HG02642 (cell line): ENCODE measurements around the gene TMEM179.
"Not testable (repeated sequence)": the region's sequence is repeated elsewhere in the genome, so short reads cannot be mapped to it uniquely, and the experiment has no call there.

Source experiments
- ATAC-seq: cut with Tn5 transposase; IDR thresholded peaks from one replicate; pipeline ENCODE4 v1.9.1; 2021; ENCODE audit warnings: mild to moderate bottlenecking; ENCODE audit not compliant: unreplicated experiment, poor library complexity

TMEM179 gene

GRCh38 chr14:104588066-104588857 is 16.3 kb downstream of the TMEM179 start:
- ATAC-seq: no peak

DNA sequence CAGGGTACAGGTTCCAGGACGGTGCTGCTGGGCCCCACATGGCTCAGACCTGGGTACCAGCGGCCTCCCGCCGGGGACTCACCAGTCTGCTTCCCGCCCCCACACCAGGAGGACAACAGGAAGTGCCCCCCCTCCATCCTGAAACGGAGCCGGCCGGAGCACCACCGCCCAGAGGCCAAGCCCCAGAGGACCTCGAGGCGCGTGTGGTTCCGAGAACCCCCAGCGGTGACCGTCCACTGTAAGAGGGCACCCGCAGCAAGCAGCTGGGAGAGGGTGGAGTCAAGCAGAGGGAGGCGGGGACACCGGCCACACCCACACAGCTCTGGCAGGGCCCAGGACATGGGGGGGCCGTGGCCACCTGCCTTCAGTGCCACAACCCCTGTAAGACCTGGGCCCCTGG is 16.9 kb downstream of the TMEM179 start:
- ATAC-seq: no peak

DNA sequence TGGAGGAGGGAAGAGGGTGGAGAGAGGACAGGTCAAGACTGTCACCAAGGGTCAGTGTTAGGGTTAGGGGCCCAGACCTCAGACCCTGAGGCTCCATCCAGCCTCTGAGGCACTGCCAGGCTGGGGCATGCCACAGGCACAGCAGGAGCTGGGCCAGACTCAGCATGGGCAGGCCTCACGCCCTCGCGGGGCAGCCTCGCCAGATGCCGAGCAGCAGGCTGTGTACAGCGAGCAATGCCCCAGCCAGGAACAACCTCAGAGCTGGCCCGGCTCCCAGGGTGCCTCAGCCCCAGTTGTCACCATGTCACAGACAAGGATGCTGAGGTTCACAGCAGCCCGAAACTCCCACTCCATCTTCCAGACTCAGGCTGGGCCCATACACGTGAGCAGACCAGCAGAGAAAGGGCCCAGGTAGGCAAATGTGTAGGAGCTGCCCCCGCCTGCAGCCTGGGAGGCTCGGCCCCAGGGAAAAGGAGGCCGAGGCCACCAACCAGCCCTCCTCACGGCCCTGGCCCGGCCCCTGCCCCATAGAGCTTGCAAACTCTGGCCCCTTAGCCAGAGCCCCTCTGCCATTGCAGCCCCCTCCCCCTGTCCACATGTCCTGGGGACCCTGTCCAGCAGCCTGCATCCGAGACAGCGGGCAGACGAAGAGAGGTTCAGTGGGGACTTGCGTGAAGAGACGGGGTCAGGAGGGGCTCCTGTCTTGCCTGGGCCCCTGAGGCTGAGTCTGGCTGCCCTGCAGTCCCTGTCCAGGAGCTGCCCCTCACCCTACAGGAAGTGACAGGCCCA is 17.5 kb downstream of the TMEM179 start:
- ATAC-seq: no peak

DNA sequence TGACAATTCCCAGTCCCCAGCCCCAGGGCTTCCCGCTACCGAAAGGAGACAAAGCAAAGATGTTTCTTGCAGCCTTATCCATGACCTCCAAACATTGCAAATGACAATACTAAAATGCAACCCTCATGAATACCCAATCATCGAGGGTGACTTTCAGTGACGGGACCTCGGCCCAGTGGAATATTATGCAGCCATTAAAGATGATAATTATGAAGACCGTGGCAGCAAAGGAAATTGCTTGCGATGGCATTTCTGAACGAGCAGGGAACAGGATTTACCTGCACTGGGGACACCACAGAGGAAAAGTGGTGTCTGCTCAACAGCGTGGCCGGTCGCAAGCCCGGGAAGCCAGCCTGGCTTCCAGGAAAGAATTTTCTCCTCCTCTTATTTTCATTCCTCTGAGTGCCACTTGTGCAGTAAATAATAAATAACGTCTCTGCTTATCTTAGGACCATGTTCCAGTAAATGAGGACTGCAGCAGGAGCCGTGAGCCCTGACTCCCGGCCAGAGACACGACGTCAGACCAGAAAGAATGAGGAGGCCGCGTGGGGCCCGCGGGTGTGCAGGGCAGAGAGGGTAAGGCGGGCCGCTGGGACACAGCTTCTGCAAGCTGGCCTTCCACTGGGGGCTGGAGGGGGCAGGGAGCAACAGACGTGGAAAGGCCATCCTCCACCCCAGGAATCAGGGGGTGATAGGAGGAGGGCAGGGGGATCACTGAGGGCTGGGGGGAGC is 18.4 kb downstream of the TMEM179 start:
- ATAC-seq: no peak

DNA sequence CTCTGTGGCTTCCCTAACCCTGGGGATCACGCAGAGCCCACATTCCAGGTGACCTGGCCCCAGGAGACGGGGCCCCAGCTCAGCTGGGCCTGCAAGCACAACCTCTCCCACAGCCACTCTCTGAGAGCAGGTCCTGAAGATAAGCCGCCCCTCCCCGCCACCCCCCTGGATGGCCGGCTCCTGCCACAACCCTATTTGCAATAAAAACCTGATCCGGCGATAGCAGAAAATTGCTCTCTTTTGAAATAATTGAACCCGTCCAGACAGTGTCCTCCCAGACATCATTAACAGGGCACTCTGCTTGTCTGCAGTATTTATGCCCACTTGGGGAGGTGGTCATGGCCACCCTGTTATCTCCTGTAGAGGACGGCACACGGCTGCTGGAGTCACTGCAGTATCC is 20.0 kb downstream of the TMEM179 start:
- ATAC-seq: no peak

DNA sequence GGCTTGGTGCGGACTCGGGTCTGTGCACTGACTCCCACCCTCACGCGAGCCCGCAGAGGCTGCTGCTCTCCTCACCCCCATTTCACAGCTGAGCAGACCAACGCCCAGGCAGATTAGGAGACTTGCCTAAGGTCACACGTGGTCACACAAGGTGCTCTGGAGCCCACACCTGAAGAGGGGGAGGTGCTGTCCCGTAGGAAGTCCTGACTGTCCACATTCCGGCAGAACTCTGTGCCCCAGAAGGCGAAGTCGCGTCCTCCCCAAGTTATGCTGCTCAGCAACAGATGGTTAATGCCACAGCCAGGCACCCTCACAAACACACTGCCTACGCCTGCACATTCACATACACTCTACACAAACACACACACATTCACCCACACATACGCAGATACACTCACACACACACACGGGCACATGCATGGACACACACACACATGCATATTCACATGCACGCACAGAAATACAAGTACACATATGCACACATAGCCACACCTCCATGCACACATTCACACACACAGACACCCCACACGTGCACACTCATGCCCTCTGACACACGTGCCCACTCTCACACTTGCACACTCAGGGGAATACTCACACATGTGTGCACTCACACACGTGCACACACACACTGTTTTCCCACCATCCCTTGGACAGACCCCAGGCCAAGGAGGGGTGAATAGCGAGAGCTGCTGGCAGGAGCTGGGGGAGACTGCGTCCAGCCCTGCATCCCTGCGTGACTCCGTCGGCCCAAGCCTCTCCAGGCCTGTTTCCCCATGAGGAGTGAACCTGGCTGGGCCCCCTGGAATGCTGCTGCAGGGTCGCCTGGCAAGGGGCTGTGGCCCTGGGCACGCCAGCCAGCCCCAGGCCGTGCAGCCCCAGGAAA is 20.9 kb downstream of the TMEM179 start:
- no peak for ATAC-seq

GRCh38 chr14:104582662-104583061 is 21.9 kb downstream of the TMEM179 start:
- no peak for ATAC-seq

DNA sequence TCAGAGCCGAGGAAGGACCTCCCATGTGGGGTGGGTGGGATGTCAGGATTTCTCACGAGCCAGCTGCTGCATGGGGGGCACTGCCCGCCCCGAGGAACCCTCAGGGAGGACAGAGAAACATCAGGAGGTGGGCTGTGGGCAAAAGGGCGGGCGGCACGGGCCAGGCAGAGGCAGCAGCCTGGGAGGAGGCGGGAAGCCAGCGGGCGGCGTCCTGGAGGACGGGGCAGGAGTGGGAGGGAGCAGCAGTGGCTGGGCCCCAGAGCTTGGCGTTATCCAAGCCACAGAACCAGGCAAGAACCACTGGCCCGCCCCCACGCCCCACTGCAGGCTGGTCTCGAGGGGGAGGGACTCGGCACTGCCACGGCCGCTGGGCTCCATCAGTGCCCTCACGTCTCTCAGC is 22.6 kb downstream of the TMEM179 start:
- no peak for ATAC-seq

- no peak for ATAC-seq
These were observed 23.1 kb downstream of the TMEM179 start for GRCh38 chr14:104581521-104581920.

DNA sequence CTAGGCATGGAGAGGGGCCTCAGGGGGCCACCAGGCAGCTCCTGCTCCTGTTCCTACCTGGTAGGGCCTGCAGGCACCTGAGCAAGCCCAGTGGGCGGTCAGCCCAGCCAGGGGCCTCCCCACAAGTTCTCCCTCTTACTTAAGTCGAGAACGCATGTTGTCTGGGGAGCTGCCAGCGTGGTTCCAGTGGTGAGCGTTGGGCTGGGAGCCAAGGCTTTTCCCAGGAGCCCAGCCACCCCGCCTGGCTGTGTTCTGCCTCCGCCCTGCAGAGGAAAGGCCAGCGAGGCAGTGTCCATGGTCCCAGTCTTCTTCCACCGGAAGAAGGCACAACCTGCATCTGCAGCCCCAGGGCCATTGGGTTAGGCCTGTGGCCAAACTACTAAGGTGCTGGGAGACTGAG is 23.6 kb downstream of the TMEM179 start:
- ATAC-seq: no peak

- ATAC-seq: not testable (repeated sequence)
These were observed 24.6 kb downstream of the TMEM179 start for GRCh38 chr14:104579939-104580338.

DNA sequence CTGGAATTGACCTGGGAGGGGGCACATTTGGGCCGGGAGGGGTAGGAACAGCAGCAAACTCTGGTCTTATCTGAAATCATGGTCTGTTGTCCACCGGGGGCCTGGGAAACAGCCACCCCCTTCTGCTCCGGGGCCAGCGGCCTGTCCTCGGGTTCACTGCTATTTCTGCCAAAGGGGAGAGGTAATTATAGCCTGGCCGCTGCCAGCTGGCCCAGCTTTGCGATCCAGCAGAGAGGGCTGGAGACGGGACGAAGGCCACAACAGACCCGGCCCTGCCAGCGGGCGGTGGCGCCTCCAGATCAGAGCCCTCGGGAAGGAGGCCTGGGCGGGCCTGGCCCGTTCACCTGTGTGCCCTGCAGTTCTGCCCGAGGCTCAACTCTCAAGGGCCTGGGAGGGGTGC is 25.1 kb downstream of the TMEM179 start, which contains the start of gene C14orf180:
TSS of gene C14orf180 (plus strand) at position 258 of the 400 bp plus-strand sequence. CDS start 6,667 bp downstream, outside the sequence.
- ATAC-seq: no peak

DNA sequence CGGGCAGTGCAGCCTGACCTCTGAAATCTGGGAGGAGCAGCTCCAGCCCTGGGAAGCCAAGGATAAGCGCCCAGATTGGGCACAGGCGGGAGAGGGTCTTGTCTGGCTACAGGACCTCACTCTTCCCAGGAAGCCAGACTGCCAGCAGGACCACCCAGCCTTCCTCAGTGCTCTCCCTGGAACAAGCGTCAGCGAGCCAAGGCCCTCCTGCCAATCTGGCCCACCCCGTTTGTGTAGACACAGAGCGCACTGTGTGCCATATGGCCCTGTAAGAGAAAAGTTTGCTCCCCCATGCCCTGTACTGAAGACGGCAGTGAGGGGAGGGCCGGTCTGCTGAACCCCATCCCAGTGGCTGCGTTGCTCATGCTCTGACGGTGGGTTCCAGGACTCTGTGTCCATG is 26.3 kb downstream of the TMEM179 start:
- ATAC-seq: no peak

DNA sequence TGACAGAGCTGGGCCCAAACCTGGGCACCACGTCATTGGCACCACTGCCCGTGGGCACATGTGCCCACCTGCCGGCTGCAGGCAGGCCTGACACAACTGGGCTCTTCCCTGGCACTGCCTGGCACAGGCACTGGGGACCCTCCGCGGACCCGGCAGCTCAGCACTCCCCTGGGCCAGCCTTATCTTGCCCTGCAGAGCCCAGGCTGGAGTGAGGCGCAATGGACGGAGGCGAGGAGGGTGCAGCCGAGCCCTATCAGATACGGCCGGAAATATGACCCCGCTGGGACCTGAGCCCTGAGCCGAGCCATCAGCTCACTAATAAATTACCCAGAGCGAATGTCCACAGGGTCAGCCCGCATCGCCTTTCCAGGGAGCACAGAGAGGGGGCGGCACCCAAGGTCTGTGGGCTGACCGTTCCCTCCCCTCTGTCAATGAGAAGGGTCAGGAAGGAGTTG is 26.7 kb downstream of the TMEM179 start:
- no peak for ATAC-seq

GRCh38 chr14:104577426-104577825 is 27.1 kb downstream of the TMEM179 start:
- ATAC-seq: no peak

GRCh38 chr14:104576970-104577332 is 27.6 kb downstream of the TMEM179 start:
- ATAC-seq: no peak

DNA sequence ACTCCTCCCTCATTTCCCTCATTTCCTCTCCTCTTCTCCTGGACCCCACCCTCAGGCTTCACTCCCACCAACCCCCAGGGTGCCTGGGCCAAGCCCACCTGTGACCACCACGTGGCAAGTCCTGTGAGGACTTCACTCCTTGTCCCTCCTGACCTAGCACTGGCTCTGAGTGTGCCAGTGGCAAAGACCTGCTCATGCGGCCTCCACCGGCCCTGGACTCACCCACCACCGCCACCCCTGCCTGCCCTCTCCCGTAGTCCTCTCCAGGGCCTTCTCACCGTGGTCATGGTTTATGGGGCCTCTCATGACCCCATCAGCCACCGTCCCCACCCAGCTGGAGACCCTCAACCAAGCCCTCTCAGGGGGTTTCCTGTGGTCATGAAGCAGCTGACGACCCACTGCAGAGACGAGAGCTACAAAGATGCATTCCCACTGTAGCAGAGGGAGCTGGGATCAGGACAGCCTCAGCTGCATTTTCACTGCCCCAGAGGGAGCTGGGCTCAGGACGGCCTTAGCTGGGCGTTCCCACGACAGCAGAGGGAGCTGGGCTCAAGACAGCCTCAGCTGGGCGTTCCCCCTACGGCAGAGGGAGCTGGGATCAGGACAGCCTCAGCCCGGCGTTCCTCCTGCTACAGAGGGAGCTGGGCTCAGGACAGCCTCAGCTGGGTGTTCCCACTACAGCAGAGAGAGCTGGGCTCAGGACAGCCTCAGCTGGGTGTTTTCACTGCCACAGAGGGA is 28.2 kb downstream of the TMEM179 start:
- ATAC-seq: no peak

GRCh38 chr14:104574978-104575583 is 29.5 kb downstream of the TMEM179 start:
- no peak for ATAC-seq

DNA sequence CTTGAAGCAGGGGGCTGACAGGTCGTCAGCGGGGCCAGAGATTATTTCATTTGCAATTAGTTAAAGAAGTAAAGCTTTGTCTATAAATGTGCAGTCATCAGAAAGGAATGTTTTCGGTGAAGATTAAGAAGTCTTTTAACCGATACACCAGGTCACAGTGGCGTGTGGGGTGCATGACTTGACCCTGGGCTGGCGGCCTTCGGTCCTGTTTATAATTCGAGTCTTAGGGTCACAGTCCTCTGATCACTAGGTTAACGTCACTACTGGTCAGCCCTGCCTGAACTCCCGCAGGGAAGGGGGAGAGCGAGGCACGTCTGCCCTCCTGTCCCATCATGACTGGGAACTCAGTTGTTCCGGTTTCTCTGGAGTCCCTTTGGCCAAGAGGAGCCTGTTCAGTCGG is 30.0 kb downstream of the TMEM179 start:
- no peak for ATAC-seq
